ENCODE measurements around the gene SC5D. TPM values are rescaled to one million over a fixed set of nuclear protein-coding genes. Genes with fewer than 3 reads are reported as not detected.
A peak's percentile ranks its signal among the peaks of the same experiment; 100 is the strongest.

SC5D gene
- total RNA-seq, 1 experiment from 2014 or later: 126 TPM

DNA sequence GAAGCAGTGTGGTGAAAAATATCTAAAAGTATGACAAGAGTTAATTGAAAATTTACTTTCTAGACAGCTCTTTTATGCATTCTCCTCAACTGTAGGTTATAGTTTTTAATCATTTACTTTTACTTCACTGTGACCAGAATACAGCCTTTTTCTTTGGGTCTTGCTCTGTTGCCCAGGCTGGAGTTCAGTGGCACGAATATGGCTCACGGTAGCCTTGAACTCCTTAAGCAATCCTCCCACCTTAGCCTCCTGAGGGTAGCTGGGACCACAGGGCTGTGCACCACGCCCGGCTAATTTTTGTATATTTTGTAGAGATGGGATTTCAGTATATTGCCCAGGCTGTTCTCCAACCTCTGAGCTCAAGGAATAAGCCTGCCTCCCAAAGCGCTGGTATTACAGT is 5.3 kb downstream of the SC5D start:
- ChIA-PET CTCF (no interaction called here), POLR2A (no interaction called here)
- no TSS peak for BruUV-seq (replicated peaks)

DNA sequence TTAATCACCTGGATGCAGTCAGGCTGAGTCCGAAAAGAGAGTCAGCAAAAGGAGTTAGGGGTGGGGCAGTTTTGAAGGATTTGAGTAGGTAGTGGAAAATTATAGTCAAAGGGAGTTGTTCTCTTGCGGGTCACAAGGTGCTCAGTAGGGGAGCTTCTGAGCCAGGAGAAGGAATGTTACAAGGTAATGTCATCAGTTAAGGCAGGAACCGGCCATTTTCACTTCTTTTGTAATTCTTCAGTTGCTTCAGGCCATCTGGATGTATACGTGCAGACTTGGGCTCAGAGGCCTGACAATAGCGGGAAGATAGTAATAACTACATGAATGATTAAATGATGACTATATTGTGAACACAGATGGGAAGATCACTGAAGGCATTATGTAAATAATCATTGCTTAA is 6.2 kb downstream of the SC5D start:
- Mint-ChIP-seq H3K9me3 (ENCODE audit: unreplicated experiment) (peaks cover 12% of the 10 kb centered on the region), H3K4me3 (ENCODE audit: unreplicated experiment) (no peak overlapping the region), H3K27ac (ENCODE audit: unreplicated experiment) (no peak overlapping the region), H3K27me3 (ENCODE audit: insufficient read depth, unreplicated experiment) (no peaks in the 10 kb centered on the region), H3K36me3 (ENCODE audit: insufficient read depth, unreplicated experiment) (peaks cover 28% of the 10 kb centered on the region), H3K4me1 (ENCODE audit: low read depth, unreplicated experiment) (peaks cover 11% of the 10 kb centered on the region)
- peaks cover 5% of the 10 kb centered on the region; the same call in 1 of the 2 replicates for H3K4me1 ChIP-seq
- TF ChIP-seq, protein P1, sequence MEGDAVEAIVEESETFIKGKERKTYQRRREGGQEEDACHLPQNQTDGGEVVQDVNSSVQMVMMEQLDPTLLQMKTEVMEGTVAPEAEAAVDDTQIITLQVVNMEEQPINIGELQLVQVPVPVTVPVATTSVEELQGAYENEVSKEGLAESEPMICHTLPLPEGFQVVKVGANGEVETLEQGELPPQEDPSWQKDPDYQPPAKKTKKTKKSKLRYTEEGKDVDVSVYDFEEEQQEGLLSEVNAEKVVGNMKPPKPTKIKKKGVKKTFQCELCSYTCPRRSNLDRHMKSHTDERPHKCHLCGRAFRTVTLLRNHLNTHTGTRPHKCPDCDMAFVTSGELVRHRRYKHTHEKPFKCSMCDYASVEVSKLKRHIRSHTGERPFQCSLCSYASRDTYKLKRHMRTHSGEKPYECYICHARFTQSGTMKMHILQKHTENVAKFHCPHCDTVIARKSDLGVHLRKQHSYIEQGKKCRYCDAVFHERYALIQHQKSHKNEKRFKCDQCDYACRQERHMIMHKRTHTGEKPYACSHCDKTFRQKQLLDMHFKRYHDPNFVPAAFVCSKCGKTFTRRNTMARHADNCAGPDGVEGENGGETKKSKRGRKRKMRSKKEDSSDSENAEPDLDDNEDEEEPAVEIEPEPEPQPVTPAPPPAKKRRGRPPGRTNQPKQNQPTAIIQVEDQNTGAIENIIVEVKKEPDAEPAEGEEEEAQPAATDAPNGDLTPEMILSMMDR (IDR thresholded peaks at IDR 0.05; ENCODE audit: insufficient read depth in 1 of 2, low read depth in 1 of 2, low read length in 1 of 2, severe bottlenecking in 1 of 2, unreplicated experiment in 1 of 2): no peak
- no TSS peak for BruUV-seq (replicated peaks)
- intact Hi-C loops (cut with micrococcal nuclease; ENCODE audit: unreplicated experiment): no loop called here
- H3K36me3 ChIP-seq (ENCODE audit: control insufficient read depth, insufficient read depth, low read length): peaks cover 1% of the 10 kb centered on the region; the same call in 1 of the 2 replicates
- ChIA-PET POLR2A (no interaction called here), CTCF (no interaction called here)
- DNase-seq: peak in 1 of 2 experiments; percentile 19
- H3K27me3 ChIP-seq (replicated peaks; ENCODE audit: control insufficient read depth, insufficient read depth, low read length): no peaks in the 10 kb centered on the region
- no peaks in the 10 kb centered on the region for H3K9me3 ChIP-seq
- no peak overlapping the region for H3K4me3 ChIP-seq (ENCODE audit: low read depth, low read length)

More for the DNA sequence above, 5.3 kb downstream of the SC5D start:
- no peak overlapping the region for H3K27ac Mint-ChIP-seq (ENCODE audit: unreplicated experiment)
- H3K4me3 Mint-ChIP-seq (ENCODE audit: unreplicated experiment): no peak overlapping the region
- H3K9me3 Mint-ChIP-seq (ENCODE audit: unreplicated experiment): peaks cover 12% of the 10 kb centered on the region
- Histone ChIP-seq H3K9me3 (no peaks in the 10 kb centered on the region), H3K4me3 (ENCODE audit: low read depth, low read length) (no peak overlapping the region), H3K27me3 (replicated peaks; ENCODE audit: control insufficient read depth, insufficient read depth, low read length) (no peaks in the 10 kb centered on the region), H3K36me3 (ENCODE audit: control insufficient read depth, insufficient read depth, low read length) (peaks cover 1% of the 10 kb centered on the region; the same call in 1 of the 2 replicates), H3K4me1 (peaks cover 8% of the 10 kb centered on the region; the same call in 1 of the 2 replicates)
- H3K27me3 Mint-ChIP-seq (ENCODE audit: insufficient read depth, unreplicated experiment): no peaks in the 10 kb centered on the region
- TF ChIP-seq, protein P1 (IDR thresholded peaks at IDR 0.05; ENCODE audit: insufficient read depth in 1 of 2, low read depth in 1 of 2, low read length in 1 of 2, severe bottlenecking in 1 of 2, unreplicated experiment in 1 of 2): no peak
- H3K36me3 Mint-ChIP-seq (ENCODE audit: insufficient read depth, unreplicated experiment): peaks cover 26% of the 10 kb centered on the region
- DNase-seq: no peak
- peaks cover 11% of the 10 kb centered on the region for H3K4me1 Mint-ChIP-seq (ENCODE audit: low read depth, unreplicated experiment)
- intact Hi-C loops (cut with micrococcal nuclease; ENCODE audit: unreplicated experiment): no loop called here

DNA sequence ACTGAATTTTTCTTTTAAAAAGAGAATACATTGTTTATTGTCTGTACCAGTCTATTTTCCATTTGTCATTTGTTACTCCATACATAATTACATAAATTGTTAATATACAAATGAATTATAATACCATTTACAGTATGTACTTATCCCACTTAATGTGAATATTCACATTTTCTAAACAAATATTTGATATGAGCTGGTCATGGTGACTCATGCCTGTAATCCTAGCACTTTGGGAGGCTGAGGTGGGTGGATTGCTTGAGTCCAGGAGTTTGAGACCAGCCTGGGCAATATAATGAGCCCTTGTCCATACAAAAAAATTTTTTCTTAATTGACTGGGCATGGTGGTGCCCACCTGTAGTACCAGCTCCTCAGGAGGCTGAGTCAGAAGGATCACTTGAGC is 6.8 kb downstream of the SC5D start:
- intact Hi-C loops (cut with micrococcal nuclease; ENCODE audit: unreplicated experiment): no loop called here
- no peak for DNase-seq
- no peak overlapping the region for H3K4me3 ChIP-seq (ENCODE audit: low read depth, low read length)
- no peaks in the 10 kb centered on the region for H3K9me3 ChIP-seq
- TF ChIP-seq, protein P1 (IDR thresholded peaks at IDR 0.05; ENCODE audit: insufficient read depth in 1 of 2, low read depth in 1 of 2, low read length in 1 of 2, severe bottlenecking in 1 of 2, unreplicated experiment in 1 of 2): no peak
- Mint-ChIP-seq H3K27ac (ENCODE audit: unreplicated experiment) (no peak overlapping the region), H3K4me3 (ENCODE audit: unreplicated experiment) (no peak overlapping the region), H3K36me3 (ENCODE audit: insufficient read depth, unreplicated experiment) (peaks cover 34% of the 10 kb centered on the region), H3K27me3 (ENCODE audit: insufficient read depth, unreplicated experiment) (no peaks in the 10 kb centered on the region), H3K9me3 (ENCODE audit: unreplicated experiment) (peaks cover 12% of the 10 kb centered on the region), H3K4me1 (ENCODE audit: low read depth, unreplicated experiment) (peaks cover 11% of the 10 kb centered on the region)
- no peaks in the 10 kb centered on the region for H3K27me3 ChIP-seq (replicated peaks; ENCODE audit: control insufficient read depth, insufficient read depth, low read length)
- ChIA-PET CTCF (no interaction called here), POLR2A (no interaction called here)
- peaks cover 1% of the 10 kb centered on the region; the same call in 1 of the 2 replicates for H3K36me3 ChIP-seq (ENCODE audit: control insufficient read depth, insufficient read depth, low read length)
- no peaks in the 10 kb centered on the region for H3K4me1 ChIP-seq
- BruUV-seq (replicated peaks): no TSS peak
